Fibroblast of villous mesenchyme (primary cell): ENCODE measurements around the gene ZFX. TPM values are rescaled to one million over a fixed set of nuclear protein-coding genes. Genes with fewer than 3 reads are reported as not detected.
A peak's percentile ranks its signal among the peaks of the same experiment; 100 is the strongest.

Experiments
- DNase-seq: peaks from one replicate; pipeline ENCODE4 v3.0.0-alpha.2; 2010; ENCODE audit warnings: low read depth
- H3K4me3 ChIP-seq: 2 replicates; pipeline ENCODE4 v1.5.1; 2011; ENCODE audit warnings: low read depth, mild to moderate bottlenecking, low read length
- total RNA-seq: library from RNA; depleted of rRNA; stranded (reverse); fragments of >200 nt; gene quantifications from 2 replicates; pipeline ENCODE4 v1.2.3, GENCODE V29; 2012
- TF ChIP-seq, protein P1 (sequence below): IDR thresholded peaks from 2 replicates; pipeline ENCODE4 v1.5.1; 2012; ENCODE audit warnings: low read depth, mild to moderate bottlenecking, low read length; ENCODE audit not compliant: insufficient read depth

ZFX gene
- total RNA-seq, 1 donor = 82.5 TPM

DNA sequence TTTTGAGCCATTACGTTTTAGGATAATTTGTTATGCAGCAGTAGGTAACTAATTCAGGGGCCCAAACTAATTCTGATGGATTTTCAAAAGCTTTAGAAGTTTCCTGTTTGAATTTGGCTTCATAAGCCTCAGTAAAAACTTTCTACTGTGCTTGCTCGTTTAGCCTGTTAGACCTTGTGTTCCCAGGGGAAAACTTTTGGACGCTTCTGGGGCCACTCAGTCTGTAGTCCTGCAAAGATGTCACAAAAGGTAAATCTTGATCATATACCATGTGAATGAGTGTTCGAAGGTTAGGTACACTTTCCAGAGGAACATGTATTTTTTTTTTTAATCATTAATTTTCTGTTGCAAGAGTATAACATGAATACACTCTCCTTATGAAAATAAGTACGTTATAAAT lies 93.7 kb downstream of the ZFX start:
- DNase-seq = no peak
- no peak overlapping the region for H3K4me3 ChIP-seq
- TF ChIP-seq, protein P1, sequence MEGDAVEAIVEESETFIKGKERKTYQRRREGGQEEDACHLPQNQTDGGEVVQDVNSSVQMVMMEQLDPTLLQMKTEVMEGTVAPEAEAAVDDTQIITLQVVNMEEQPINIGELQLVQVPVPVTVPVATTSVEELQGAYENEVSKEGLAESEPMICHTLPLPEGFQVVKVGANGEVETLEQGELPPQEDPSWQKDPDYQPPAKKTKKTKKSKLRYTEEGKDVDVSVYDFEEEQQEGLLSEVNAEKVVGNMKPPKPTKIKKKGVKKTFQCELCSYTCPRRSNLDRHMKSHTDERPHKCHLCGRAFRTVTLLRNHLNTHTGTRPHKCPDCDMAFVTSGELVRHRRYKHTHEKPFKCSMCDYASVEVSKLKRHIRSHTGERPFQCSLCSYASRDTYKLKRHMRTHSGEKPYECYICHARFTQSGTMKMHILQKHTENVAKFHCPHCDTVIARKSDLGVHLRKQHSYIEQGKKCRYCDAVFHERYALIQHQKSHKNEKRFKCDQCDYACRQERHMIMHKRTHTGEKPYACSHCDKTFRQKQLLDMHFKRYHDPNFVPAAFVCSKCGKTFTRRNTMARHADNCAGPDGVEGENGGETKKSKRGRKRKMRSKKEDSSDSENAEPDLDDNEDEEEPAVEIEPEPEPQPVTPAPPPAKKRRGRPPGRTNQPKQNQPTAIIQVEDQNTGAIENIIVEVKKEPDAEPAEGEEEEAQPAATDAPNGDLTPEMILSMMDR = no peak

DNA sequence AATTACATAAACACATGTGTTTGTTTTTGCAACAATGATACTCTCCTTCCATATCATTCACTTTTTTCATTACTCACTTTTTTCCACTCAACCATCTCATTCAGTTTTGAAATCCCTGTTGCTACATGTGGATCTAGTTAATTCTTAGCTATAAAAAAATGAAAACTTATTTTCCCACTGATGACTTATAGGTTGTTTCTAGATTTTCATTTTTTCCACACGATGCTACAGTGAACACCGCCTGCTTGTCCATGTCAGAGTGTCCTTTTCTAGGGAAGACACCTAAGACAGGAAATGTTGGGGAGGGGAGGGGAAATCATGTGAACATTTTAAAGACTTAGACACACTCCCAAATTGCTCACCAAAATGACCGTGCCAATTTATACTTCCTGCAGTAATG lies 94.2 kb downstream of the ZFX start:
- DNase-seq = peak; percentile 16
- TF ChIP-seq, protein P1 = no peak

DNA sequence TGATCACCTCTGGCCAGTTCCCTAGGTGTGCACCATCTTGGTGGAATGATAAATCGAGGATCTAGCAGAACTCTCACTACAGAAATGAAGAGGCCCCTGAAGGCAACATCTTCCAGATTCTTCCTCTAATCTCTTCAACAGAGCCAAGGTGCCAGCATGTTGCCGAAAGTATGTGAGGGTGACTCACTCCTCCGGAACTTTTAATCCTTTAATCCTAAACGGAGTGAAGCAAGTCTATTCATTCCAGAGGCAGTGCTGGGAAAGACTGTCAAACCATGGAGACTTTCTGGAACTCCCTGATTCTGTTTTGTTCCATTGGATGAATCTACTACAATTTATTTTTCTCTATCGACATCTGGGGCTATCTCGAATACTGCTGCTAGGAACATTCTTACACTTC lies 95.7 kb downstream of the ZFX start:
- DNase-seq = peak; percentile 82
- TF ChIP-seq, protein P1 = no peak
- no peak overlapping the region for H3K4me3 ChIP-seq

More for the DNA sequence above, 94.2 kb downstream of the ZFX start:
- no peak overlapping the region for H3K4me3 ChIP-seq

DNA sequence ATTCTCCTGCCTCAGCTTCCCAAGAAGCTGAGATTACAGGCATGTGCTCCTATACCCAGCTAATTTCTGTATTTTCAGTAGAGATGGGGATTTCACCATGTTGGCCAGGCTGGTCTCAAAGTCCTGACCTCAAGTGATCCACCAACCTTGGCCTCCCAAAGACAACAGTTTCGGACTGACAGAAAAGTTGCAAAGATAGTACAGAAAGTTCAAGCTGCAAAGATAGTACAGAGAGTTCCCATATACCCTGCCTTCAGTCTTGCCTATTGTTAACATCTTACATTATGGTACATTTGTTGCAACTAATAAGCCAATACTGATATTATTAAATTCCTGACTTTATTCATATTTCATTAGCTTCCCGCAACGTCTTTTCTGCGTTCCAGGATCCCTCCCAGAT lies 98.5 kb downstream of the ZFX start:
- H3K4me3 ChIP-seq = no peak overlapping the region
- TF ChIP-seq, protein P1 = no peak
- DNase-seq = no peak

DNA sequence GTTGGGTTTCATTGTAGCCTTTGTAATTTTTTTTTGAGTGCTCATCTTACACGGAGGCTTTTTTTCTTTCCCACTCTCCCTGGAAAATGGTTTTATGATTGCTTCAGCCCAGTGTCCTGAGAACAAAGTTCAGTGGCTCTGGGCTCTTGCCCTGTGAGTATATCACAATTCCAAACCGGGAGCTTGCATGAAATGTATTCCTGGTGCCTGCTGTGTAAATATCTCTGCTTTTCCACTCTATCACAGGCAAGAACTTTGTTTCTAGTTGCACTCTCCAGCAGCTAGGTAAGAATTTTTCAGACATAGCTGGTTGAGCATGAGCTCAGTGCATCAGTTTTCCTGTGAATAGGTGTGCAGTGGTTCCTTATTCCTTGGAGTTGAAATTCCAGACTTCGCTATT lies 103.5 kb downstream of the ZFX start:
- H3K4me3 ChIP-seq = no peak overlapping the region
- DNase-seq = no peak

DNA sequence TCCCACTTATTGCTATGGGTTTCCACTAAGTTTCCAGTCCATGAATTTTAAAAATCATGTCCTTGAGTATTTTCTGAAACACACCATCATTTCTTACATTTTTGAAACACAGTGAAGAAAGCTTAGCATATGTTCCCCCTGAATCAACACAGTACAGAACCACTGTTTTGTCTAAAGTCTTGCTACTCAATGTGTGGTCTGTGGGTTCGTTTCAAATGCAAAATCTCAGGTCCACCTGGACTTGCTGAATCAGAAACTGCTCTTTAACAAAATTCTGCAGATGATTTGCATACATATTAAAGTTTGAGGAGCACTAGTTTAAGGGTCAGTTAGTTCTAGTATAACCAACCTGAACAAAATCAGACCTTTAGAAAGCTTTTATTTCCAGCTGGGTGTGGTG lies 103.9 kb downstream of the ZFX start:
- H3K4me3 ChIP-seq = no peak overlapping the region
- DNase-seq = no peak
- TF ChIP-seq, protein P1 = no peak

More for the DNA sequence above, 103.5 kb downstream of the ZFX start:
- TF ChIP-seq, protein P1 = no peak

DNA sequence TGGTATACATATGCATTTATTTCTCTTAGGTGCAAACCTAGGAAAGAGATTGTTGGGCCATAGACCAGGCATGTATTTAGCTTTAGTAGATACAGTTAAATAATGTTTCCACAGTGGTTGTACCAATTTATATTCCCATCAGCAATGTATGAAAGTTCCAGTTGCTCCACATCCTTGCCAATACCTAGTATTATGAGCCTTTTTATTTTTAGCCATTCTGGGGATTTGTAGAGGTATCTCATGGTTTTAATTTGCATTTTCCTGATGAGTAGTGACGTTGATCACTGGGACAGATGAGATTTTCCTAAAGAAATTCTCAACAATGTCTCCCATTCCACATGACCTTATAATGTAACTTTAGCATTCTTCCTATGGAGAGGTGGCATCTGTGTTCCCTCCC lies 107.5 kb downstream of the ZFX start:
- H3K4me3 ChIP-seq = no peak overlapping the region
- DNase-seq = no peak
- TF ChIP-seq, protein P1 = no peak
